ENCODE measurements around the gene SAMD4B. TPM values are rescaled to one million over a fixed set of nuclear protein-coding genes. Genes with fewer than 3 reads are reported as not detected.

The SAMD4B gene
- total RNA-seq, 2 donors from 2014 or later: 59.6 to 63.6 TPM

- DNase-seq (peak; percentile 98 to 99), ATAC-seq (replicated peaks in 1 of 2) (peak; percentile 23 to 27)
- peak overlapping the region; percentile 43 to 100 for H3K4me3 Mint-ChIP-seq
- H3K27me3 Mint-ChIP-seq (ENCODE audit: low read depth): no peaks in the 10 kb centered on the region
- no peaks in the 10 kb centered on the region for H3K9me3 Mint-ChIP-seq
- peak overlapping the region; percentile 90 for H3K27ac Mint-ChIP-seq
- peaks cover 71% of the 10 kb centered on the region for H3K4me1 Mint-ChIP-seq (ENCODE audit: low read depth)
- peaks cover 12 to 16% of the 10 kb centered on the region in 2 donors for H3K36me3 Mint-ChIP-seq (ENCODE audit: insufficient read depth in 2 of 2)
Observed at GRCh38 chr19:39403331-39404312, 61.4 kb downstream of the SAMD4B start.

- H3K27ac Mint-ChIP-seq: no peak overlapping the region
- peaks cover 15 to 21% of the 10 kb centered on the region in 2 donors for H3K36me3 Mint-ChIP-seq (ENCODE audit: insufficient read depth in 2 of 2)
- no peaks in the 10 kb centered on the region for H3K9me3 Mint-ChIP-seq
- H3K27me3 Mint-ChIP-seq (ENCODE audit: low read depth): no peaks in the 10 kb centered on the region
- ATAC-seq (replicated peaks in 1 of 2) (no peak), DNase-seq (no peak)
- peaks cover 62% of the 10 kb centered on the region for H3K4me1 Mint-ChIP-seq (ENCODE audit: low read depth)
- peak overlapping the region; percentile 88 to 100 for H3K4me3 Mint-ChIP-seq
Observed at GRCh38 chr19:39405261-39405957, 63.2 kb downstream of the SAMD4B start.

- H3K4me3 Mint-ChIP-seq: peak overlapping the region; percentile 88 to 100
- peak; percentile 2 to 3 for ATAC-seq (replicated peaks in 1 of 2)
- H3K9me3 Mint-ChIP-seq: no peaks in the 10 kb centered on the region
- peak; percentile 86 to 90 for DNase-seq
- H3K27ac Mint-ChIP-seq: peak overlapping the region; percentile 87
- peaks cover 15 to 24% of the 10 kb centered on the region in 2 donors for H3K36me3 Mint-ChIP-seq (ENCODE audit: insufficient read depth in 2 of 2)
- peaks cover 62% of the 10 kb centered on the region for H3K4me1 Mint-ChIP-seq (ENCODE audit: low read depth)
- no peaks in the 10 kb centered on the region for H3K27me3 Mint-ChIP-seq (ENCODE audit: low read depth)
Observed at GRCh38 chr19:39405958-39406655, 63.9 kb downstream of the SAMD4B start.

DNA sequence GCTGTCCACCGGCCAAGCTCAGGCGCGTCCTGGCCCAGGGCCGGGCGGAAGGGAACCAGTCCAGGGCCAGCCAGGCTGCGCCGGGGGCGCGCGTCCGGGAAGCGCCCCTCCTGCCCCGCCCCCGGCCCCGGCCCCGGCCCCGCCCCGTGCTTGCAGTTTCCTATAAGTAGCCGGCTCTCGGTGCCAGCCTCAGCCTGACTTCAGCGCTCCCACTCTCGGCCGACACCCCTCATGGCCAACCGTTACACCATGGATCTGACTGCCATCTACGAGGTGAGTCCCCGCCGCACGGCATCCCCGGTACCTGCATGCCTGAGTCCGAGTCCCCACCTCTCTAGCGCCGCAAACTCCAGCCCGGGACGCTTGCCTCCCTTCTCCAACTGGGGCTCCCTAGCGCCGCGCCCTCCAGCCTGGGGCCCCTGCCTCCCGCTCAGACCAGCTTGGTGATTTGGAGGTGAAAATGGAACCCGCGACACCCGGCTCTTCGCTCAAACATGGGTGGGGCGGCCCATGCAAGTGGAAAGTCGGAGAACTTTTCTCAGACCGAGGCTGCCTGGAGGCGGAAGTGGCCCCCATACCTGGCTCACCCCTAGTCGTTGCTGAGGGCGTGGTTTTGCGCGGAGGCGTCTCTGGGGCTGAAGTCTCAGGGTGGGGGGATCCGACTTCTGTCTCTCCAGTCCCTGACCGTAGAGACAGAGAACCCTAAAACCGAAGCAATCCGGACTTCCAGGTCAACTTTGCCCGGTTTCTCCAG, 64.6 kb downstream of the SAMD4B start, which contains the start of gene ZFP36:
Gene ZFP36, plus strand, starts transcription at position 192 of the 754 bp plus-strand sequence. Its CDS starts 58 bp downstream, at position 250.
- H3K36me3 Mint-ChIP-seq (ENCODE audit: insufficient read depth in 2 of 2): peaks cover 15 to 24% of the 10 kb centered on the region in 2 donors
- no peaks in the 10 kb centered on the region for H3K9me3 Mint-ChIP-seq
- H3K4me3 Mint-ChIP-seq: peak within 1 kb of the TSS; percentile 88 to 100
- peaks cover 62% of the 10 kb centered on the region for H3K4me1 Mint-ChIP-seq (ENCODE audit: low read depth)
- H3K27ac Mint-ChIP-seq: peak within 1 kb of the TSS; percentile 94
- no peaks in the 10 kb centered on the region for H3K27me3 Mint-ChIP-seq (ENCODE audit: low read depth)
- DNase-seq (peak; percentile 91 to 93), ATAC-seq (replicated peaks in 1 of 2) (peak; percentile 34 to 40)

DNA sequence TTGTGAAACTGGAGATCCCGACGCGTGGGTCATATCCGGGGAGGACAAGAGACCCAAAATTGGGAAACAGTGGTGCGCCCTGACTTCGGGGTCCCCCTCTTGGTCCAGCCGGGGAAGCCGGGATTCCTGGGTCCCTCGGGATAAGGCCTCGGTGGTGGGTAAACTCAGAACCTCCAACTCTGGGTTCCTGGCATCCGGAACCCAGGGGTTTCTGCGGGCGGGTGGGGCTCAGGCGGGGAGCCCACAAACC, 65.1 kb downstream of the SAMD4B start:
- H3K4me1 Mint-ChIP-seq (ENCODE audit: low read depth): peaks cover 62% of the 10 kb centered on the region

GRCh38 chr19:39407660-39408391, 65.6 kb downstream of the SAMD4B start:
- peak; percentile 74 to 76 for DNase-seq
- Mint-ChIP-seq H3K27me3 (ENCODE audit: low read depth) (no peaks in the 10 kb centered on the region), H3K36me3 (ENCODE audit: insufficient read depth in 2 of 2) (peaks cover 17 to 24% of the 10 kb centered on the region in 2 donors), H3K9me3 (no peaks in the 10 kb centered on the region), H3K4me3 (peak overlapping the region; percentile 88 to 100), H3K4me1 (ENCODE audit: low read depth) (peaks cover 58% of the 10 kb centered on the region), H3K27ac (peak overlapping the region; percentile 97)
- ATAC-seq (replicated peaks in 1 of 2): no peak

More for the DNA sequence above, 65.1 kb downstream of the SAMD4B start:
- no peaks in the 10 kb centered on the region for H3K9me3 Mint-ChIP-seq
- no peak for ATAC-seq (replicated peaks in 1 of 2)
- H3K27me3 Mint-ChIP-seq (ENCODE audit: low read depth): no peaks in the 10 kb centered on the region
- H3K4me3 Mint-ChIP-seq: peak overlapping the region; percentile 88 to 100
- peaks cover 16 to 24% of the 10 kb centered on the region in 2 donors for H3K36me3 Mint-ChIP-seq (ENCODE audit: insufficient read depth in 2 of 2)
- H3K27ac Mint-ChIP-seq: peak overlapping the region; percentile 94
- no peak for DNase-seq

DNA sequence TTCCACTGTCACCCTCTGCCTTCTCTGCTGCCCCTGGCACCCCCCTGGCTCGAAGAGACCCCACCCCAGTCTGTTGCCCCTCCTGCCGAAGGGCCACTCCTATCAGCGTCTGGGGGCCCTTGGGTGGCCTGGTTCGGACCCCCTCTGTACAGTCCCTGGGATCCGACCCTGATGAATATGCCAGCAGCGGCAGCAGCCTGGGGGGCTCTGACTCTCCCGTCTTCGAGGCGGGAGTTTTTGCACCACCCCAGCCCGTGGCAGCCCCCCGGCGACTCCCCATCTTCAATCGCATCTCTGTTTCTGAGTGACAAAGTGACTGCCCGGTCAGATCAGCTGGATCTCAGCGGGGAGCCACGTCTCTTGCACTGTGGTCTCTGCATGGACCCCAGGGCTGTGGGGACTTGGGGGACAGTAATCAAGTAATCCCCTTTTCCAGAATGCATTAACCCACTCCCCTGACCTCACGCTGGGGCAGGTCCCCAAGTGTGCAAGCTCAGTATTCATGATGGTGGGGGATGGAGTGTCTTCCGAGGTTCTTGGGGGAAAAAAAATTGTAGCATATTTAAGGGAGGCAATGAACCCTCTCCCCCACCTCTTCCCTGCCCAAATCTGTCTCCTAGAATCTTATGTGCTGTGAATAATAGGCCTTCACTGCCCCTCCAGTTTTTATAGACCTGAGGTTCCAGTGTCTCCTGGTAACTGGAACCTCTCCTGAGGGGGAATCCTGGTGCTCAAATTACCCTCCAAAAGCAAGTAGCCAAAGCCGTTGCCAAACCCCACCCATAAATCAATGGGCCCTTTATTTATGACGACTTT, 66.4 kb downstream of the SAMD4B start:
- DNase-seq (peak; percentile 39 to 43), ATAC-seq (replicated peaks in 1 of 2) (no peak)
- Mint-ChIP-seq H3K9me3 (no peaks in the 10 kb centered on the region), H3K27ac (peak overlapping the region; percentile 97), H3K4me1 (ENCODE audit: low read depth) (peaks cover 57% of the 10 kb centered on the region), H3K36me3 (ENCODE audit: insufficient read depth in 2 of 2) (peaks cover 17 to 24% of the 10 kb centered on the region in 2 donors), H3K27me3 (ENCODE audit: low read depth) (no peaks in the 10 kb centered on the region), H3K4me3 (peak overlapping the region; percentile 88 to 100)

GRCh38 chr19:39409208-39410016, 67.2 kb downstream of the SAMD4B start:
- ATAC-seq (replicated peaks in 1 of 2) (peak; percentile 6 to 7), DNase-seq (peak; percentile 85 to 86)
- Mint-ChIP-seq H3K4me3 (peak overlapping the region; percentile 88 to 100), H3K36me3 (ENCODE audit: insufficient read depth in 2 of 2) (peaks cover 21 to 31% of the 10 kb centered on the region in 2 donors), H3K27me3 (ENCODE audit: low read depth) (no peaks in the 10 kb centered on the region), H3K9me3 (no peaks in the 10 kb centered on the region), H3K27ac (peak overlapping the region; percentile 100), H3K4me1 (ENCODE audit: low read depth) (peaks cover 59% of the 10 kb centered on the region)

DNA sequence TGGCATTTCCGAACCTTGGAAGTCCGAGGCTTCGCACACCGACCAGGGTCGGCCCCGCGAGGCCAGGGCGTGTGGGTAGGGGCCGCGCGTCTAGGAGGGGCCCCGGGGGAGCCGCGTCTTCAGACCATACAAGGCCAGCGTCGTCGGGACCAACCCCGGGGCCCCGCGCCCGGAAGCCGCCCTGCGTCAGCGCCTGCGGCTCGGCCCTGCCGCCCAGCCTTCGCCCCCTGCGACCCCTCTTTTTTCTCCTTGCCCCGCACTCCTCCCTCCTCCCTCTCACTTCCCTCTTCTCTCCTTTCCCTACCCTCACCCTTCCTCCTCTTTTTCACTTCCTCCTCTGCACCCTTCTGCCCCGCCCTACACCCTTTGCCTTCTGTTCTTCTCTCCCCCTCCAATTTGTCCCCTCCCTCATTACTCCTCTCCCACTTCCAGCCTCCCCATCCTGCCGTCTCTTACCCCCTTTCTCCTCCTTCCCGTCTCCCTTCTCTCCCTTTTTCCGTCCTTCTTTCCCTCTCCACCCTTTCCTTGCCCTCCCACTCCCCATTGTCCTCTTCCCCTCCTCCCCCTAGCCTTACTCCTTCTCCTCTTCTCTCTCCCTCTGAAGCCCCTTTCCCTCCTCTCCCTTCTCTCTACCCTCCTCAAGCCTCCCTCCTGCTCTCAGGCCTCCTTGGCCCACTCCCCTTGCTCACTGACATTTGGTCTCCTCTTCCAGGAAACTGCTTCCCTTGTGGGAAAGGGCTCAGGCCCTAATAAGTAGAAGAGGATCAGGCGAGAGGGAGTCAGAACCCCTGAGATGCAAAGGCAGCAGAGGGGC, 68.0 kb downstream of the SAMD4B start:
- H3K27ac Mint-ChIP-seq: peak overlapping the region; percentile 100
- H3K27me3 Mint-ChIP-seq (ENCODE audit: low read depth): no peaks in the 10 kb centered on the region
- ATAC-seq (replicated peaks in 1 of 2) (peak; percentile 24 to 29), DNase-seq (peak; percentile 78 to 83)
- peaks cover 22 to 33% of the 10 kb centered on the region in 2 donors for H3K36me3 Mint-ChIP-seq (ENCODE audit: insufficient read depth in 2 of 2)
- peaks cover 55% of the 10 kb centered on the region for H3K4me1 Mint-ChIP-seq (ENCODE audit: low read depth)
- no peaks in the 10 kb centered on the region for H3K9me3 Mint-ChIP-seq
- H3K4me3 Mint-ChIP-seq: peak overlapping the region; percentile 88 to 100

DNA sequence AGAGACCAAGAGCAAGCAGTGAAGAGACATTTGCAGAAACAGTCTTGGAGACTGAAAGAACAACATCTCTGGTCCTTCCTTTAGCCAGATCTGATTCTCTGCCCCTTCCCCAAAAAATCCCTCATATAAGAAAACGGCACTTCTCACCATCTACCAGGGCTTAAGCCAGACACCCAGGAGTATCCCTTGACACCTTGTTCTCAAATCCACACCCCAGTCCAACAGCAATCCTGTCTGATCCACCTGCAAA, 68.5 kb downstream of the SAMD4B start:
- Mint-ChIP-seq H3K4me3 (peak overlapping the region; percentile 88 to 100), H3K36me3 (ENCODE audit: insufficient read depth in 2 of 2) (peaks cover 22 to 33% of the 10 kb centered on the region in 2 donors), H3K4me1 (ENCODE audit: low read depth) (peaks cover 49% of the 10 kb centered on the region), H3K27me3 (ENCODE audit: low read depth) (no peaks in the 10 kb centered on the region), H3K9me3 (no peaks in the 10 kb centered on the region), H3K27ac (peak overlapping the region; percentile 100)
- DNase-seq: no peak
- ATAC-seq (replicated peaks in 1 of 2): no peak

All from activated T-cell treated with anti-CD3 and anti-CD28 coated beads, Interleukin-2, amount 50 U/mL, for 72 hours (primary cell).